GM13976 (cell line): Measurements from ENCODE around the gene HOXD11.

ENCODE experiments used
- DNase-seq: peaks from one replicate; pipeline ENCODE4 v3.0.0; 2012; ENCODE audit warnings: low spot score
- CTCF ChIP-seq: IDR thresholded peaks from 2 replicates; pipeline ENCODE4 v1.5.1; 2012; ENCODE audit warnings: borderline replicate concordance, mild to moderate bottlenecking; ENCODE audit not compliant: insufficient read depth; ENCODE audit errors: extremely low read depth, missing control alignments, control extremely low read depth
- in situ Hi-C: fragments of 300-500 bp; cut with MboI; formaldehyde crosslinking; loops from one replicate; pipeline ENCODE4 v1.12.0; 2022; ENCODE audit warnings: low sequenced_read_pairs, mixed read lengths, inconsistent platforms; ENCODE audit not compliant: unreplicated experiment

HOXD11 gene

GRCh38 chr2:176155356-176156044 is 48.4 kb downstream of the HOXD11 start:
- TF ChIP-seq CTCF, result no peak
- DNase-seq, result no peak
- in situ Hi-C loops, result no loop called here

GRCh38 chr2:176156301-176156806 is 49.3 kb downstream of the HOXD11 start:
- in situ Hi-C loops, result no loop called here
- DNase-seq, result no peak

GRCh38 chr2:176156807-176157498 is 49.9 kb downstream of the HOXD11 start, which contains the start of gene HOXD3:
Gene HOXD3, plus strand, starts transcription at chr2:176157307. Its CDS starts 11,808 bp downstream, at chr2:176169115.
- no peak for DNase-seq
- no peak for TF ChIP-seq CTCF
- in situ Hi-C loops, result no loop called here

More at GRCh38 chr2:176156301-176156806, 49.3 kb downstream of the HOXD11 start:
- no peak for TF ChIP-seq CTCF

- DNase-seq, result no peak
These were observed 50.6 kb downstream of the HOXD11 start for GRCh38 chr2:176157499-176158185.

GRCh38 chr2:176158186-176158591 is 51.1 kb downstream of the HOXD11 start:
- DNase-seq, result no peak
- in situ Hi-C loops, result no loop called here
- TF ChIP-seq CTCF, result no peak

More at GRCh38 chr2:176157499-176158185, 50.6 kb downstream of the HOXD11 start:
- no peak for TF ChIP-seq CTCF
- in situ Hi-C loops, result no loop called here
